Stimulated activated memory B cell treated with anti-CD40 and anti-IgM and Interleukin-4, amounts not matched to agents 10 μg/mL and 1 μg/mL and 100 μg/mL, for 72 hours (primary cell): Measurements from ENCODE around the gene SDR39U1.

Experiments used
- ATAC-seq: fragments of 150-1000 bp; cut with Tn5 transposase; 2 replicates; pipeline ENCODE4 v1.10.0; 2021
- H3K27ac Mint-ChIP-seq: one replicate; pipeline ENCODE4 v1.8.0; 2022; ENCODE audit warnings: mild to moderate bottlenecking, mixed read lengths
- H3K27me3 Mint-ChIP-seq: one replicate; pipeline ENCODE4 v1.8.0; 2022; ENCODE audit warnings: mixed read lengths
- H3K36me3 Mint-ChIP-seq: one replicate; pipeline ENCODE4 v1.8.0; 2022; ENCODE audit warnings: mixed read lengths
- H3K4me1 Mint-ChIP-seq: one replicate; pipeline ENCODE4 v1.8.0; 2022; ENCODE audit warnings: mixed read lengths
- H3K4me3 Mint-ChIP-seq: one replicate; pipeline ENCODE4 v1.8.0; 2022; ENCODE audit warnings: mild to moderate bottlenecking, moderate library complexity, mixed read lengths
- H3K9me3 Mint-ChIP-seq: one replicate; pipeline ENCODE4 v1.8.0; 2022; ENCODE audit warnings: mixed read lengths

The SDR39U1 gene

GRCh38 chr14:24397639-24398292 is 44.8 kb downstream of the SDR39U1 start:
- Mint-ChIP-seq H3K4me3 (peak overlapping the region; percentile 28), H3K9me3 (no peaks in the 10 kb centered on the region), H3K27ac (no peak overlapping the region), H3K36me3 (no peaks in the 10 kb centered on the region), H3K27me3 (peaks cover 30% of the 10 kb centered on the region), H3K4me1 (peaks cover 7% of the 10 kb centered on the region)
- ATAC-seq = no peak

DNA sequence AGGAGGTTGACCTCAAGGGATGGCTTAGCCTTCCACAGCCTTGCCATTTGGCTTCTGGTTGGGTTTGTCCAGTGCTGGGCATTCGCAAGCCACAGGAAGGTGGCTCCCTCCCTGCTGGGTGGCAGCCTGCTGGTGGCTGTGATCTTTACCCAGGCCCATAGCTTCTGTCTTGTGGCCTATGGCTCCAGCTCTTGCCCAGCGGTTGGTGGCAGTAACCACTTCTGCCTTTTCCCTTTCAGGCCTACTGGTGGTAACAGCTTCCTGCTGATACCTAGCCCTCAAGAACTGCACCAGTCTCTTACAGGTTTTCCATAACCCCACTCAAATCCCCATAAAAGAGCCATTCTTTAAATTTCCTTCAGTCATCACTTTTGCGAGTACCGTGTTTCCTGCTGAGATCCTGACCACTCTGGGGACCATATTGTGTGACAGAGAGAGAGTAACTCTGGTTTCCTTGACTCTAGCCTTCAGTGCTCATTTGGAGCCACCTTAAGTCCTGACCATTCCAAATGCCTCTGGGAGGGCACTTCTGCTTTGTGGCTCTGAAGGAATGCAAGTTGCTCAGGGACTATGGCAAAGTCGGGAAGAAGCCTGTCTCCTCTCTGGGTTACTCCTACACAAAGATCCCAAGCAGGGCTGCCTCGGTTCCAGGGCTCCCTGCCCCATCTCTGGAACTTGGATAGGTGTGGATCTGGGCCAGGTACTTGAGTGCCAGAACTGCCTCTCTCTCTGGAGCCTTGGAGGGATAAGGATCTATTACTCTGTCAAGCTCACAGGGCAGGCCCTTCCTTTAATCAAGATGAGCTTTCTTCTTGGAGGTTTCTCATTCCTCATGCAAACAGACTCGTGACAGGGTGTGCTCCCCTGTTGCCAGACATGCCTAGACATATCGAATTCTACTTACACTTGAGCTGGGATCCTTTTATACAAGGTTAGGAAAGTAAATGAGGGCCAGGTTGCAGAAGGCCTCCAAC is 46.7 kb downstream of the SDR39U1 start:
- H3K27ac Mint-ChIP-seq = no peak overlapping the region
- H3K4me1 Mint-ChIP-seq = peaks cover 7% of the 10 kb centered on the region
- H3K36me3 Mint-ChIP-seq = no peaks in the 10 kb centered on the region
- H3K27me3 Mint-ChIP-seq = peaks cover 25% of the 10 kb centered on the region
- ATAC-seq = peak; percentile 38
- H3K4me3 Mint-ChIP-seq = no peak overlapping the region
- H3K9me3 Mint-ChIP-seq = no peaks in the 10 kb centered on the region

GRCh38 chr14:24394275-24394674 is 48.3 kb downstream of the SDR39U1 start:
- ATAC-seq = no peak
- Mint-ChIP-seq H3K9me3 (no peaks in the 10 kb centered on the region), H3K4me1 (peaks cover 2% of the 10 kb centered on the region), H3K27me3 (peaks cover 10% of the 10 kb centered on the region), H3K4me3 (no peak overlapping the region), H3K27ac (no peak overlapping the region), H3K36me3 (no peaks in the 10 kb centered on the region)

GRCh38 chr14:24392325-24393091 is 50.1 kb downstream of the SDR39U1 start:
- no peak for ATAC-seq
- Mint-ChIP-seq H3K27ac (no peak overlapping the region), H3K4me1 (no peaks in the 10 kb centered on the region), H3K4me3 (no peak overlapping the region), H3K27me3 (peaks cover 9% of the 10 kb centered on the region), H3K9me3 (no peaks in the 10 kb centered on the region), H3K36me3 (no peaks in the 10 kb centered on the region)

GRCh38 chr14:24390701-24391468 is 51.7 kb downstream of the SDR39U1 start:
- no peaks in the 10 kb centered on the region for H3K4me1 Mint-ChIP-seq
- no peaks in the 10 kb centered on the region for H3K9me3 Mint-ChIP-seq
- H3K36me3 Mint-ChIP-seq = no peaks in the 10 kb centered on the region
- no peak overlapping the region for H3K4me3 Mint-ChIP-seq
- no peak overlapping the region for H3K27ac Mint-ChIP-seq
- ATAC-seq = no peak
- H3K27me3 Mint-ChIP-seq = peaks cover 9% of the 10 kb centered on the region
